ENCODE results near the gene FAM81A. TPM values are rescaled to one million over a fixed set of nuclear protein-coding genes. Genes with fewer than 3 reads are reported as not detected.

Gene FAM81A
- 0.49 TPM for total RNA-seq

DNA sequence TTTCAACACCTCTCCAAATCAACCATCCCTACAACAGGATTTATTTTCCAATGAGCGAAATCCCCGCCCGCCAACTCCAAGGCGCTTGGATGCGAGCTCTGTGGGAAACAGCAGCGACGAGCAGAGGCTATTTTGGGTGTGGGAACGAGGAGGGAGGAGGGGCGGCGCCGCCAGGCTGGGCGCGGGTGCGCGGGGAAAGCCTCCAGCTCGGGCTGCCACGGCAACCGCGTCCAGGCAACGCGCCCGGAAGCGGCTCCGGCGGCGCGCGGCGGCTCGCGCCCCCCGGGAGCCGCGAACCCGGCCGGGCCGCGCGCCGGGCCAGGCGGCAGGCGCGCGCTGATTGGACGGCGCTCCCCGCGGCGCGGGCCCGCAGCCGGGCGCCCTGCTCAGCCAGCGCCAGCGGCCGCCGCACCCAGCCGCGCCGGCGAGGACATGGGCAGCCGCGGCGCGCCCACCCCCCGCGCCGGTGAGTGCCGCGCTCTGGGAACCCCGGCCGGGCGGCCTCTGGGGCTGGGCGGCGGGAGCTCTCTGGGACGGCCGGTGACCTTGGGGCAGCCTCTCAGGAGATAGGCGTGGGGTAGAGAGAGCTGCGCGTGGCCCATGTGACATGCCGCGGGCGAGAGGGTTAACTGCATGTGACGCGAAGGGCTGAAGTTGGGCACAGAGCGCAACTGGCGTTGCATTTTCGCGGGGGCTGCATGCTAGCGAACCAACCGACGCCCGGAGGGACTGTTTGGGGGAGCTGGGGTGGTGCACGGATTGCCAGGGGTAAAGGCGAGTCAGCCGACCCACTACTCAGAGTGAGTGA, at the start of gene FAM81A:
FAM81A (plus strand) TSS at position 370 of the 808 bp plus-strand sequence. CDS start 20,441 bp downstream, outside the sequence.
- Histone ChIP-seq H3K27ac (peak within 1 kb of the TSS; percentile 59), H3K36me3 (no peaks in the 10 kb centered on the region), H3K4me3 (peak within 1 kb of the TSS; percentile 55 to 61), H3K4me1 (peaks cover 18% of the 10 kb centered on the region), H3K9me3 (no peaks in the 10 kb centered on the region), H3K27me3 (no peaks in the 10 kb centered on the region)
- intact Hi-C loops (cut with DNase I) = no loop called here
- no peak for DNase-seq (ENCODE audit: extremely low spot score in 2 of 2)
- TF ChIP-seq POLR2AphosphoS5 (IDR thresholded peaks at IDR 0.05; ENCODE audit: insufficient read depth in 1 of 2, low read depth in 1 of 2) = no peak
- no peak for TF ChIP-seq POLR2A (IDR thresholded peaks at IDR 0.05)
- TF ChIP-seq CTCF (IDR thresholded peaks at IDR 0.05) = no peak

GRCh38 chr15:59388670-59389069, 49.3 kb upstream of the FAM81A start:
- no peaks in the 10 kb centered on the region for H3K9me3 ChIP-seq
- H3K27ac ChIP-seq = peak overlapping the region; percentile 53
- H3K36me3 ChIP-seq = no peaks in the 10 kb centered on the region
- no peaks in the 10 kb centered on the region for H3K27me3 ChIP-seq
- H3K4me1 ChIP-seq = no peaks in the 10 kb centered on the region
- TF ChIP-seq POLR2A (IDR thresholded peaks at IDR 0.05) (no peak), POLR2AphosphoS5 (IDR thresholded peaks at IDR 0.05; ENCODE audit: insufficient read depth in 1 of 2, low read depth in 1 of 2) (no peak), CTCF (IDR thresholded peaks at IDR 0.05) (no peak)
- H3K4me3 ChIP-seq = no peak overlapping the region
- DNase-seq (ENCODE audit: extremely low spot score in 2 of 2) = no peak
- intact Hi-C loops (cut with DNase I) = no loop called here

- no peak for DNase-seq (ENCODE audit: extremely low spot score in 2 of 2)
- Histone ChIP-seq H3K36me3 (no peaks in the 10 kb centered on the region), H3K27ac (no peak overlapping the region), H3K4me3 (no peak overlapping the region), H3K4me1 (no peaks in the 10 kb centered on the region), H3K9me3 (no peaks in the 10 kb centered on the region), H3K27me3 (no peaks in the 10 kb centered on the region)
- no peak for TF ChIP-seq POLR2AphosphoS5 (IDR thresholded peaks at IDR 0.05; ENCODE audit: insufficient read depth in 1 of 2, low read depth in 1 of 2)
- TF ChIP-seq CTCF (IDR thresholded peaks at IDR 0.05) = no peak
- intact Hi-C loops (cut with DNase I) = no loop called here
These were observed 45.7 kb upstream of the FAM81A start for GRCh38 chr15:59392299-59392698.

- no peak for DNase-seq (ENCODE audit: extremely low spot score in 2 of 2)
- H3K27ac ChIP-seq = no peak overlapping the region
- no peaks in the 10 kb centered on the region for H3K27me3 ChIP-seq
- intact Hi-C loops (cut with DNase I) = no loop called here
- H3K4me1 ChIP-seq = no peaks in the 10 kb centered on the region
- H3K36me3 ChIP-seq = no peaks in the 10 kb centered on the region
- H3K9me3 ChIP-seq = no peaks in the 10 kb centered on the region
- no peak overlapping the region for H3K4me3 ChIP-seq
- TF ChIP-seq POLR2A (IDR thresholded peaks at IDR 0.05) (no peak), CTCF (IDR thresholded peaks at IDR 0.05) (no peak), POLR2AphosphoS5 (IDR thresholded peaks at IDR 0.05; ENCODE audit: insufficient read depth in 1 of 2, low read depth in 1 of 2) (no peak)
These were observed 43.8 kb upstream of the FAM81A start for GRCh38 chr15:59394166-59394661.

DNA sequence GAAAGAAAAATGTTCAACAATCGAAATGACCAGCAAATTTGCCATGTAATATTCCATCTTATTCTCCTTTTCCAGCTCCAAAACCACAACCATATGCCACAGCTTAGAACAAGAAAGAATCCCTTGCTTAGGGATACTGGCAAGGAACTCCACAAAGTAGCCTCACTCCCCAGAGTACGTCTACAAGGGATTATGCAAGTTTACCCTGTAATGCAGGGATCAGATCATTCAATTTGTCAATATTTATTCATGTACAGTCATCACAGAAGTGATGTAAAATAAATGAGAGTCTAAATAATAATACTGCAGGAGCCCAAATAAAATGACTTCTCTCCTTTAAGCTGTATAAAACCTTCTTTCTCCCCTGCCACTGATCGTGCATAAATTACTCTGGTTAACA, 41.8 kb upstream of the FAM81A start:
- Histone ChIP-seq H3K4me1 (no peaks in the 10 kb centered on the region), H3K27ac (no peak overlapping the region), H3K27me3 (no peaks in the 10 kb centered on the region), H3K4me3 (no peak overlapping the region), H3K36me3 (no peaks in the 10 kb centered on the region), H3K9me3 (no peaks in the 10 kb centered on the region)
- intact Hi-C loops (cut with DNase I) = no loop called here
- no peak for TF ChIP-seq POLR2AphosphoS5 (IDR thresholded peaks at IDR 0.05; ENCODE audit: insufficient read depth in 1 of 2, low read depth in 1 of 2)
- TF ChIP-seq POLR2A (IDR thresholded peaks at IDR 0.05) = no peak
- no peak for TF ChIP-seq CTCF (IDR thresholded peaks at IDR 0.05)
- no peak for DNase-seq (ENCODE audit: extremely low spot score in 2 of 2)
